Calu3 (cell line): ENCODE data around the gene DSCAML1. TPM values are rescaled to one million over a fixed set of nuclear protein-coding genes. Genes with fewer than 3 reads are reported as not detected.

ENCODE experiments used
- BruUV-seq: library from RNA; stranded (reverse); fragments of 400-500 nt; replicated peaks from 2 replicates; lab custom pipeline; 2021; lab: Mats Ljungman, UMichigan
- CTCF ChIA-PET: fragments of 300-600 bp; sonication (Branson Sonifier 250); formaldehyde crosslinking; loops from one replicate; lab custom pipeline; 2022; ENCODE audit warnings: antibody characterized with exemption; lab: Charles Lee
- DNase-seq: peaks from one replicate; pipeline ENCODE4 v3.0.0; 2022
- H3K27ac Mint-ChIP-seq: one replicate; pipeline ENCODE4 v1.8.0; 2022; ENCODE audit warnings: mixed read lengths; ENCODE audit not compliant: unreplicated experiment
- H3K27me3 Mint-ChIP-seq: one replicate; pipeline ENCODE4 v1.8.0; 2022; ENCODE audit warnings: mixed read lengths; ENCODE audit not compliant: unreplicated experiment
- H3K36me3 Mint-ChIP-seq: one replicate; pipeline ENCODE4 v1.8.0; 2022; ENCODE audit warnings: mild to moderate bottlenecking, moderate library complexity, mixed read lengths; ENCODE audit not compliant: insufficient read depth, unreplicated experiment
- H3K4me1 Mint-ChIP-seq: one replicate; pipeline ENCODE4 v1.8.0; 2022; ENCODE audit warnings: mild to moderate bottlenecking, low read depth, mixed read lengths; ENCODE audit not compliant: unreplicated experiment
- H3K4me3 Mint-ChIP-seq: one replicate; pipeline ENCODE4 v1.8.0; 2022; ENCODE audit warnings: mild to moderate bottlenecking, low read depth, moderate library complexity, mixed read lengths; ENCODE audit not compliant: unreplicated experiment
- H3K9me3 Mint-ChIP-seq: one replicate; pipeline ENCODE4 v1.8.0; 2022; ENCODE audit warnings: low read depth, mixed read lengths; ENCODE audit not compliant: unreplicated experiment
- CTCF ChIP-seq: fragments of 200-600 bp; IDR thresholded peaks from one replicate; pipeline ENCODE4 v1.8.0; 2022; ENCODE audit warnings: antibody characterized with exemption; ENCODE audit not compliant: unreplicated experiment
- intact Hi-C: fragments of 100-400 bp; cut with micrococcal nuclease; formaldehyde crosslinking; loops from one replicate; pipeline ENCODE4 v1.10.0; 2022; ENCODE audit not compliant: unreplicated experiment
- total RNA-seq: library from RNA; stranded (reverse); gene quantifications from 2 replicates; pipeline ENCODE4 v1.2.3, GENCODE V29; 2022

The DSCAML1 gene
- total RNA-seq, 1 experiment from 2014 or later = 0.07 TPM

- Mint-ChIP-seq H3K27ac (no peak overlapping the region), H3K27me3 (peaks cover 51% of the 10 kb centered on the region), H3K36me3 (no peaks in the 10 kb centered on the region), H3K4me1 (no peaks in the 10 kb centered on the region), H3K9me3 (no peaks in the 10 kb centered on the region), H3K4me3 (no peak overlapping the region)
- no peak for DNase-seq
- TF ChIP-seq CTCF = no peak
- CTCF ChIA-PET = no interaction called here
- intact Hi-C loops = no loop called here
- BruUV-seq = no TSS peak
These were observed 221.2 kb downstream of the DSCAML1 start for GRCh38 chr11:117575856-117576255.

- Mint-ChIP-seq H3K27me3 (peaks cover 51% of the 10 kb centered on the region), H3K4me3 (no peak overlapping the region), H3K4me1 (no peaks in the 10 kb centered on the region), H3K9me3 (no peaks in the 10 kb centered on the region), H3K36me3 (no peaks in the 10 kb centered on the region), H3K27ac (no peak overlapping the region)
- BruUV-seq = no TSS peak
- TF ChIP-seq CTCF = no peak
- CTCF ChIA-PET = no interaction called here
- no peak for DNase-seq
- intact Hi-C loops = no loop called here
These were observed 222.5 kb downstream of the DSCAML1 start for GRCh38 chr11:117574551-117574950.

GRCh38 chr11:117573326-117573725 lies 223.7 kb downstream of the DSCAML1 start:
- intact Hi-C loops = no loop called here
- no peak overlapping the region for H3K27ac Mint-ChIP-seq
- TF ChIP-seq CTCF = no peak
- no peak for DNase-seq
- CTCF ChIA-PET = no interaction called here
- no TSS peak for BruUV-seq
- H3K27me3 Mint-ChIP-seq = peaks cover 46% of the 10 kb centered on the region
- no peaks in the 10 kb centered on the region for H3K9me3 Mint-ChIP-seq
- no peaks in the 10 kb centered on the region for H3K4me1 Mint-ChIP-seq
- H3K4me3 Mint-ChIP-seq = no peak overlapping the region
- H3K36me3 Mint-ChIP-seq = no peaks in the 10 kb centered on the region

GRCh38 chr11:117572671-117573070 lies 224.3 kb downstream of the DSCAML1 start:
- Mint-ChIP-seq H3K27me3 (peaks cover 44% of the 10 kb centered on the region), H3K27ac (no peak overlapping the region), H3K36me3 (no peaks in the 10 kb centered on the region), H3K4me3 (no peak overlapping the region), H3K9me3 (no peaks in the 10 kb centered on the region), H3K4me1 (no peaks in the 10 kb centered on the region)
- no peak for TF ChIP-seq CTCF
- intact Hi-C loops = no loop called here
- BruUV-seq = no TSS peak
- CTCF ChIA-PET = interaction anchor here (0.6 kb wide), 1 partner anchor 29 kb away, joined by 3 read pairs; no protein-coding TSS in a partner anchor
- no peak for DNase-seq
